ENCODE results near the gene TSPYL4. TPM values are rescaled to one million over a fixed set of nuclear protein-coding genes. Genes with fewer than 3 reads are reported as not detected.

TSPYL4 gene
- total RNA-seq, 1 donor from 2014 or later, result 25.8 TPM

- H3K9me3 Mint-ChIP-seq (ENCODE audit: unreplicated experiment), result no peaks in the 10 kb centered on the region
- TF ChIP-seq EZH2 (IDR thresholded peaks at IDR 0.05; ENCODE audit: insufficient read depth, low read length), result no peak
- no peak for TF ChIP-seq CTCF (IDR thresholded peaks at IDR 0.05; ENCODE audit: insufficient read depth, low read depth, low read length)
- Histone ChIP-seq H3K4me1 (ENCODE audit: insufficient read depth, low read length) (no peaks in the 10 kb centered on the region), H3K9me3 (ENCODE audit: insufficient read depth, low read depth, low read length) (no peaks in the 10 kb centered on the region), H3K27me3 (ENCODE audit: insufficient read depth, low read length) (no peaks in the 10 kb centered on the region), H4K20me1 (ENCODE audit: insufficient read depth, low read length) (no peaks in the 10 kb centered on the region), H3K27ac (ENCODE audit: low read depth, low read length) (no peak overlapping the region), H3K9ac (ENCODE audit: low read length) (no peak overlapping the region), H3K79me2 (ENCODE audit: insufficient read depth, low read length) (no peaks in the 10 kb centered on the region), H3K4me3 (ENCODE audit: insufficient read depth, low read depth, low read length) (no peak overlapping the region), H3K4me2 (ENCODE audit: low read length) (no peak overlapping the region), H3K36me3 (ENCODE audit: insufficient read depth, low read length) (peaks cover 2% of the 10 kb centered on the region), H2AFZ (ENCODE audit: low read depth, low read length) (no peak overlapping the region)
- H3K27ac Mint-ChIP-seq (ENCODE audit: unreplicated experiment), result no peak overlapping the region
- no peak overlapping the region for H3K4me3 Mint-ChIP-seq (ENCODE audit: unreplicated experiment)
- H3K36me3 Mint-ChIP-seq (ENCODE audit: low read depth, unreplicated experiment), result peaks cover 2% of the 10 kb centered on the region
- no peaks in the 10 kb centered on the region for H3K27me3 Mint-ChIP-seq (ENCODE audit: low read depth, unreplicated experiment)
- DNase-seq (ENCODE audit: low read depth), result no peak
- no peak for FAIRE-seq
- no peaks in the 10 kb centered on the region for H3K4me1 Mint-ChIP-seq (ENCODE audit: low read depth, unreplicated experiment)
Observed at GRCh38 chr6:116239256-116239655, 14.6 kb downstream of the TSPYL4 start.

GRCh38 chr6:116238083-116238482 lies 15.8 kb downstream of the TSPYL4 start:
- TF ChIP-seq EZH2 (IDR thresholded peaks at IDR 0.05; ENCODE audit: insufficient read depth, low read length) (no peak), CTCF (IDR thresholded peaks at IDR 0.05; ENCODE audit: insufficient read depth, low read depth, low read length) (no peak)
- no peak overlapping the region for H3K4me3 Mint-ChIP-seq (ENCODE audit: unreplicated experiment)

GRCh38 chr6:116234689-116235088 lies 19.2 kb downstream of the TSPYL4 start:
- Histone ChIP-seq H3K79me2 (ENCODE audit: insufficient read depth, low read length) (no peaks in the 10 kb centered on the region), H3K4me3 (ENCODE audit: insufficient read depth, low read depth, low read length) (no peak overlapping the region), H3K27ac (ENCODE audit: low read depth, low read length) (no peak overlapping the region), H2AFZ (ENCODE audit: low read depth, low read length) (no peak overlapping the region), H3K9ac (ENCODE audit: low read length) (no peak overlapping the region), H3K27me3 (ENCODE audit: insufficient read depth, low read length) (no peaks in the 10 kb centered on the region), H3K36me3 (ENCODE audit: insufficient read depth, low read length) (no peaks in the 10 kb centered on the region), H3K9me3 (ENCODE audit: insufficient read depth, low read depth, low read length) (no peaks in the 10 kb centered on the region), H3K4me1 (ENCODE audit: insufficient read depth, low read length) (peaks cover 3% of the 10 kb centered on the region), H3K4me2 (ENCODE audit: low read length) (no peak overlapping the region), H4K20me1 (ENCODE audit: insufficient read depth, low read length) (no peaks in the 10 kb centered on the region)
- Mint-ChIP-seq H3K36me3 (ENCODE audit: low read depth, unreplicated experiment) (peaks cover 1% of the 10 kb centered on the region), H3K27ac (ENCODE audit: unreplicated experiment) (no peak overlapping the region), H3K27me3 (ENCODE audit: low read depth, unreplicated experiment) (no peaks in the 10 kb centered on the region), H3K9me3 (ENCODE audit: unreplicated experiment) (peaks cover 2% of the 10 kb centered on the region), H3K4me3 (ENCODE audit: unreplicated experiment) (no peak overlapping the region), H3K4me1 (ENCODE audit: low read depth, unreplicated experiment) (no peaks in the 10 kb centered on the region)
- TF ChIP-seq CTCF (IDR thresholded peaks at IDR 0.05; ENCODE audit: insufficient read depth, low read depth, low read length), result no peak
- no peak for TF ChIP-seq EZH2 (IDR thresholded peaks at IDR 0.05; ENCODE audit: insufficient read depth, low read length)
- DNase-seq (ENCODE audit: low read depth) (no peak), FAIRE-seq (no peak)

More at GRCh38 chr6:116238083-116238482, 15.8 kb downstream of the TSPYL4 start:
- Mint-ChIP-seq H3K36me3 (ENCODE audit: low read depth, unreplicated experiment) (peaks cover 2% of the 10 kb centered on the region), H3K27me3 (ENCODE audit: low read depth, unreplicated experiment) (no peaks in the 10 kb centered on the region), H3K9me3 (ENCODE audit: unreplicated experiment) (no peaks in the 10 kb centered on the region), H3K27ac (ENCODE audit: unreplicated experiment) (no peak overlapping the region), H3K4me1 (ENCODE audit: low read depth, unreplicated experiment) (no peaks in the 10 kb centered on the region)
- Histone ChIP-seq H4K20me1 (ENCODE audit: insufficient read depth, low read length) (no peaks in the 10 kb centered on the region), H3K9me3 (ENCODE audit: insufficient read depth, low read depth, low read length) (no peaks in the 10 kb centered on the region), H3K4me3 (ENCODE audit: insufficient read depth, low read depth, low read length) (no peak overlapping the region), H3K9ac (ENCODE audit: low read length) (no peak overlapping the region), H2AFZ (ENCODE audit: low read depth, low read length) (no peak overlapping the region), H3K4me2 (ENCODE audit: low read length) (no peak overlapping the region), H3K79me2 (ENCODE audit: insufficient read depth, low read length) (no peaks in the 10 kb centered on the region), H3K36me3 (ENCODE audit: insufficient read depth, low read length) (no peaks in the 10 kb centered on the region), H3K27me3 (ENCODE audit: insufficient read depth, low read length) (no peaks in the 10 kb centered on the region), H3K27ac (ENCODE audit: low read depth, low read length) (no peak overlapping the region), H3K4me1 (ENCODE audit: insufficient read depth, low read length) (no peaks in the 10 kb centered on the region)
- DNase-seq (ENCODE audit: low read depth) (no peak), FAIRE-seq (no peak)
